ENCODE results near the gene SLC43A3. TPM values are rescaled to one million over a fixed set of nuclear protein-coding genes. Genes with fewer than 3 reads are reported as not detected.

SLC43A3 gene
- total RNA-seq, 1 experiment from 2014 or later = 9.7 TPM

DNA sequence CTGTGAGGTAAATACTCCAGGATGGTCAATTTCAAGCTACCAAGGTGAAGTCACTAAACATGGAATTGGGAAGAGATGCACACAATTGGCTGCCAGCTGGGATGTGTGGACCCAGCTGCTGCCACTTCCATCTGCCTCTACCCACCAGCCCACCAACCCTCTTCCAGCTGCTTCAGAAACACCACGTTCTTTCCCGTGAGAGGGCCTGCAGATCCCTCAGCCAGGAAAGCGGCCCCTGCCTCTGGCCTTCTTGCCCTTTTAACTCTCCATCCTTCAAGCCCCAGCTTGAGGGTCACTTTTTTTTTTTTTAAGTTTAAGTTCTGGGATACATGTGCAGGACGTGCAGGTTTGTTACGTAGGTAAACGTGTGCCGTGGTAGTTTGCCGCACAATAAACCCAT is 65.9 kb downstream of the SLC43A3 start:
- Histone ChIP-seq H3K4me3 (ENCODE audit: insufficient read depth, low read depth, low read length) (no peak overlapping the region), H3K27me3 (ENCODE audit: control insufficient read depth, insufficient read depth, low read length) (no peaks in the 10 kb centered on the region; the same call in 1 of the 2 replicates), H3K36me3 (replicated peaks; ENCODE audit: control insufficient read depth, insufficient read depth, low read length) (no peaks in the 10 kb centered on the region)
- no peak for DNase-seq

DNA sequence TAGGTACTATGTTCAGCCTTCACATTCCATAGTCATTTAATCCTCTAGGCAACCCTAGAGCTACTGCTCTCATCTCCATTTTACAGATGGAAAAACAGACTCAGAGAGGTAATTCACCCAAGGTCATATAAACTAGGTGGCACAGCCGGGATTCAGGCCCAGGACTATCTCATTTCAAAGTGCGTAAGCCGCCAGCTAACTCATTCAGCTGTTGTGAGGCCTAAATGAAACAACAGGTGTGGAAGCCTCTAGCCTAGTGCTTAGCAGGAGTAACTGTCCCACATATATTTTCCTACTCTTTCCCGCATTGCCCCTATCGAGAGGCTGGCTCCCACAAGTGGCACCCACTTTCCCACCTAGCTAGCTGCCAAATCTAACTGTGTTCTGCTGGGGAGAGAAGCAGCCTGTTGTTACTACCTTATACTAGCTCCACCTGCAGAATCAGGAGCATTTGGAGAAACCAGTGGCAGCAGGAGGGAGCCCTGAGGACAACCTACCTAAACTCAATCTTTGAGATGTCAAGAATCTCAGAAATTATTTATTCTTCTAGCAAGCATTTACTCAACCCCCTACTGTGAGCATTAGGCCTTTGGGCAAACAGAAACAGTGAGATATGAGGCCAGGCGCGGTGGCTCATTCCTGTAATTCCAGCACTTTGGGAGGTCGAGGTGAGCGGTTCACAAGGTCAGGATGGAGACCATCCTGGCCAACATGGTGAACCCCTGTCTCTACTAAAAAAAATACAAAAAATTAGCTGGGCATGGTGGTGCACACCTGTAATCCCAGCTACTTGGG is 66.8 kb downstream of the SLC43A3 start:
- H3K27me3 ChIP-seq (ENCODE audit: control insufficient read depth, insufficient read depth, low read length) = no peaks in the 10 kb centered on the region; the same call in 1 of the 2 replicates
- H3K36me3 ChIP-seq (replicated peaks; ENCODE audit: control insufficient read depth, insufficient read depth, low read length) = no peaks in the 10 kb centered on the region
- DNase-seq = no peak
- H3K4me3 ChIP-seq (ENCODE audit: insufficient read depth, low read depth, low read length) = no peak overlapping the region

DNA sequence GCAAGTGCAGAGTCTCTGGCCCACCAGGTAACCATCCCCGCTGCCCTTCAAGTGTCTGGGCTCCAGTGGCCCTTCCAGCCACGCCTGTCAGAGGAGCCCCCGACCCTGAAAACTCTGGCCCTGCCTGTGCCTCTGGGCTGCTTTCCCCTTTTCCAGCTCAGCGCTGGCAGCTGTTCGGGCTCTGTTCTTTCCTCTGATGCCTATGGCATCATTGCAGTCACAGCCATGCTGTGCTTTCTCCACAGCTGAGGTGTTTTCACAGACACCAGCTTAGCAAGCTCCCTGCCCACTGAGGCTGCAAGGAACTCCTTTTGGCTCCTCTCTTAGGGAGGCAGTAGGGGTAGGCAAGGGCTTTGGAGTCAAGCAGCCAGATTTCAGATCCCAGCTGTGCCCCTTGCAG is 67.5 kb downstream of the SLC43A3 start:
- DNase-seq = no peak
- Histone ChIP-seq H3K36me3 (replicated peaks; ENCODE audit: control insufficient read depth, insufficient read depth, low read length) (no peaks in the 10 kb centered on the region), H3K27me3 (ENCODE audit: control insufficient read depth, insufficient read depth, low read length) (no peaks in the 10 kb centered on the region; the same call in 1 of the 2 replicates), H3K4me3 (ENCODE audit: insufficient read depth, low read depth, low read length) (no peak overlapping the region)

DNA sequence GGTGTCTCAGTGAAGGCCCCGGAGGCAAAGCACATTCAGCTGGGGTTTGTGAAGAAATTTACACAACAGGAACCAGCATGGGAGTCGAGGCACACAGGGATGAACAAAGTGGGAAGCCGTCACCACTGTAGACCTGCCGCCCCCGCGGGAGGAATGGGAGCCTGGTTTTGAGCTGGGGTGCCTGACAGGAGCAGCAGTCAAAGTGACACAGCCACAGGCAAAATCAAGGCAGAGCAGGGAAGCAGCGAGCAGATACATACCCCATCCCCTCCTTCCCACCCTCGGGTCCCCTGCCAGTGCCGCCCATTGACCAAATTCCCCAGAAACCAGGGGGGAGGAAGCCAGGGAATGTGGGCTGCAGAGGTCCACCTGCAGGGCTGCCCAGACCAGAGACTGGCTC is 67.9 kb downstream of the SLC43A3 start:
- DNase-seq = no peak
- Histone ChIP-seq H3K27me3 (ENCODE audit: control insufficient read depth, insufficient read depth, low read length) (no peaks in the 10 kb centered on the region; the same call in 1 of the 2 replicates), H3K4me3 (ENCODE audit: insufficient read depth, low read depth, low read length) (no peak overlapping the region), H3K36me3 (replicated peaks; ENCODE audit: control insufficient read depth, insufficient read depth, low read length) (no peaks in the 10 kb centered on the region)

DNA sequence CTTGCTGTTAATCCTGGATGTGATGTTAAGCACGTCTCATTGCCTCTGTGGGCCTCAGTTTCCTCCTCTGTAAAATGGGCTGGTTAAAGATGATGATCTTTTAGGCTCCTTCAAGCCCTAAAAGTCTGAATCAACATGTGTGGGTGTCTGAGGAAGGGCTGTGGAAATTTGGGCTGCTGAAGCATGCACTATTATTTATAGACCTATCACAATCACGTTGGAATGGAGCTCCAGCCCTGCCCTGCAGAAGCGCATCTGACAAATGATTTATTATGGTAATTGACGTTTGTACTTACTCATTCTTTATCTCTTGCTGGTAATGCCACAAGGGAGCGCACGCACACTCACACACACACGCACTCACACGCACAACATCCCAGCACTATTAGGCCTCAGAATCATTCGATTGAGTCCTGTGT is 68.4 kb downstream of the SLC43A3 start:
- no peak for DNase-seq

DNA sequence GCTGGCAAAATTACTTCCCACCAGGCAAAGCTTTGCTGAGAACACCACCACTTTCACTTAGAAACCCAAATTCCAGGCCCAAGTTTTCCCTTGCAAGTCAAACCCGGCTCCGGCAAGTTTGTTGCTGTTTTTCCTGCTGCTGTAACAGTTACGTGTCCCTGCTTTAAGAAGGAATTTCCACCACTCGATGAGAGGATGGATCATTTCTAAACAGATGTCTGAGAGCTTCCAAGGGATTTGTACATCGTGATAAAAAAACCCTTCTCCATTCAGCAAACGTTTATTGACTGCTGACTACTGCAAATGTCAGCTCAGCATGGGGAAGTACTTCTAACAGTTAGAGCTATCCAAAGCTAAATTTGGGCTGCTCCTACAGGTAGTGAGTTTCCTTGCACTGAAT is 69.1 kb downstream of the SLC43A3 start:
- Histone ChIP-seq H3K4me3 (ENCODE audit: insufficient read depth, low read depth, low read length) (no peak overlapping the region), H3K36me3 (replicated peaks; ENCODE audit: control insufficient read depth, insufficient read depth, low read length) (no peaks in the 10 kb centered on the region), H3K27me3 (ENCODE audit: control insufficient read depth, insufficient read depth, low read length) (no peaks in the 10 kb centered on the region)
- DNase-seq = no peak

More for the DNA sequence above, 68.4 kb downstream of the SLC43A3 start:
- Histone ChIP-seq H3K36me3 (replicated peaks; ENCODE audit: control insufficient read depth, insufficient read depth, low read length) (no peaks in the 10 kb centered on the region), H3K4me3 (ENCODE audit: insufficient read depth, low read depth, low read length) (no peak overlapping the region), H3K27me3 (ENCODE audit: control insufficient read depth, insufficient read depth, low read length) (no peaks in the 10 kb centered on the region)

DNA sequence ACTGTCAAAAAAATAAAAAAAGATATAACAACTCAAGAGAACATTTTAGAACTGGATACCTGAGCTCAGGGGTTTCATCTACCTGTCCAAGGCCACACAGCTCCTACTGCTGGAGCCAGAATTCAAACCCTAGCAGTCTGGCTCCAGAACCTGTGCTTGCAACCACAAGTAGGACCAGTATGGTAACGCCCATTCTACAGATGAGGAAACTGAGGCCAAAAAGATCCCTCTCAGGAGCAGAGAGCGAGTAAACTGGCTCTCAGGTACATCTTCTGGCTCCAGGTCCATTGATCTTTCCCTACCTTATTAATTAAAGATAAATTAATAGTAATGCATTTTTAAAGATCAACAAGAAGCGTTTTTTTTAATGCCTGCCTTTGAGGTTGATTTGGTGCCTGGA is 69.6 kb downstream of the SLC43A3 start:
- no peak for DNase-seq
- no peak overlapping the region for H3K4me3 ChIP-seq (ENCODE audit: insufficient read depth, low read depth, low read length)
- no peaks in the 10 kb centered on the region for H3K27me3 ChIP-seq (ENCODE audit: control insufficient read depth, insufficient read depth, low read length)
- H3K36me3 ChIP-seq (replicated peaks; ENCODE audit: control insufficient read depth, insufficient read depth, low read length) = no peaks in the 10 kb centered on the region

Other genes starting within 250 kb of the SLC43A3 start
- 0.04 and 0.10 TPM in 2 replicates for gene LRRC55, start 245.2 kb downstream of the SLC43A3 start, total RNA-seq (2014; rRNA removed; shearing (Covaris generic))
- 1.4 and 3.4 TPM in 2 replicates for gene APLNR, start 189.9 kb downstream of the SLC43A3 start, total RNA-seq (2014; rRNA removed; shearing (Covaris generic))
- gene TNKS1BP1, start 102.2 kb downstream of the SLC43A3 start, total RNA-seq (2014; rRNA removed; shearing (Covaris generic)) = 38.3 and 48.5 TPM in 2 replicates
- 158 and 173 TPM in 2 replicates for gene SSRP1, start 91.2 kb downstream of the SLC43A3 start, total RNA-seq (2014; rRNA removed; shearing (Covaris generic))
- not detected in 2 replicates for gene P2RX3, start 88.8 kb downstream of the SLC43A3 start, total RNA-seq (2014; rRNA removed; shearing (Covaris generic))
- not detected in 2 replicates for gene PRG3, start 46.0 kb downstream of the SLC43A3 start, total RNA-seq (2014; rRNA removed; shearing (Covaris generic))
- gene PRG2, start 36.5 kb downstream of the SLC43A3 start, total RNA-seq (2014; rRNA removed; shearing (Covaris generic)) = not detected in 2 replicates
- 3.1 and 3.4 TPM in 2 replicates for gene RTN4RL2, start 33.4 kb upstream of the SLC43A3 start, total RNA-seq (2014; rRNA removed; shearing (Covaris generic))
- gene SLC43A1, start 88.6 kb upstream of the SLC43A3 start, total RNA-seq (2014; rRNA removed; shearing (Covaris generic)) = 30.7 and 33.1 TPM in 2 replicates
- 58.6 and 73.3 TPM in 2 replicates for gene TIMM10, start 103.6 kb upstream of the SLC43A3 start, total RNA-seq (2014; rRNA removed; shearing (Covaris generic))
- not detected in 2 replicates for gene SMTNL1, start 110.5 kb upstream of the SLC43A3 start, total RNA-seq (2014; rRNA removed; shearing (Covaris generic))
- 9.5 and 17.6 TPM in 2 replicates for gene UBE2L6, start 140.6 kb upstream of the SLC43A3 start, total RNA-seq (2014; rRNA removed; shearing (Covaris generic))
- 30.3 and 34.6 TPM in 2 replicates for gene SERPING1, start 170.6 kb upstream of the SLC43A3 start, total RNA-seq (2014; rRNA removed; shearing (Covaris generic))
- not detected in 2 replicates for gene YPEL4, start 222.8 kb upstream of the SLC43A3 start, total RNA-seq (2014; rRNA removed; shearing (Covaris generic))
- gene CLP1, start 230.6 kb upstream of the SLC43A3 start, total RNA-seq (2014; rRNA removed; shearing (Covaris generic)) = 26.4 and 33.4 TPM in 2 replicates
- gene ZDHHC5, start 241.0 kb upstream of the SLC43A3 start, total RNA-seq (2014; rRNA removed; shearing (Covaris generic)) = 26.7 and 28.6 TPM in 2 replicates